Measurements from ENCODE around the gene ZC3H15. TPM values are rescaled to one million over a fixed set of nuclear protein-coding genes. Genes with fewer than 3 reads are reported as not detected.

The ZC3H15 gene
- total RNA-seq, 5 donors from 2014 or later (not counting 1 experiment from before 2014, with no cell fraction given), result 44.4 to 83.6 (median 45.2) TPM

- Histone ChIP-seq H3K27ac (ENCODE audit: low read length) (no peak overlapping the region), H3K4me3 (ENCODE audit: control insufficient read depth in 1 of 2, extremely low read depth in 1 of 2, low read length in 1 of 2) (no peak overlapping the region), H3K4me1 (ENCODE audit: control insufficient read depth in 1 of 2, extremely low read depth in 1 of 2, insufficient read depth in 2 of 2, low read length in 2 of 2) (no peaks in the 10 kb centered on the region), H3K27me3 (replicated peaks in 1 of 2; ENCODE audit: control insufficient read depth in 2 of 2, extremely low read depth in 1 of 2, insufficient read depth in 2 of 2, low read length in 1 of 2) (no peaks in the 10 kb centered on the region), H3K9me3 (no peaks in the 10 kb centered on the region), H3K36me3 (ENCODE audit: control insufficient read depth in 2 of 2, extremely low read depth in 1 of 2, insufficient read depth in 1 of 2, low read length in 1 of 2) (no peaks in the 10 kb centered on the region)
- ATAC-seq (replicated peaks in 1 of 4), result no peak
- H3K27ac Mint-ChIP-seq, result no peak overlapping the region
- no peak for DNase-seq
- ChIA-PET CTCF (no interaction called here), POLR2A (no interaction called here)
- H3K4me3 Mint-ChIP-seq, result no peak overlapping the region
- H3K4me1 Mint-ChIP-seq, result no peaks in the 10 kb centered on the region
- WGBS (ENCODE audit: insufficient coverage), result 100% methylated on average over 1 of the region's 2 CpGs
- H3K9me3 Mint-ChIP-seq, result peaks cover 0 to under 1% (median 0%) of the 10 kb centered on the region in 3 donors
- H3K36me3 Mint-ChIP-seq, result no peaks in the 10 kb centered on the region
- peaks cover 9 to 11% of the 10 kb centered on the region in 2 donors for H3K27me3 Mint-ChIP-seq
These were observed 72.6 kb downstream of the ZC3H15 start for GRCh38 chr2:186558512-186559276.

Other genes with a start within 250 kb of the ZC3H15 start
- 1 to 10 TPM; 5.8 to 9.5 (median 5.9) TPM for gene ITGAV, start 103.8 kb downstream of the ZC3H15 start, total RNA-seq
- gene FAM171B, start 207.8 kb downstream of the ZC3H15 start, total RNA-seq, result under 1 TPM; 0.21 to 0.47 (median 0.23) TPM